GM19463 (cell line): ENCODE data around the gene ANAPC1.
"Not testable (repeated sequence)": the region's sequence is repeated elsewhere in the genome, so short reads cannot be mapped to it uniquely, and the experiment has no call there.

ENCODE experiments used
- ATAC-seq: cut with Tn5 transposase; IDR thresholded peaks from one replicate; pipeline ENCODE4 v1.9.1; 2021; ENCODE audit warnings: mild to moderate bottlenecking, moderate library complexity; ENCODE audit not compliant: unreplicated experiment

Gene ANAPC1, protein sequence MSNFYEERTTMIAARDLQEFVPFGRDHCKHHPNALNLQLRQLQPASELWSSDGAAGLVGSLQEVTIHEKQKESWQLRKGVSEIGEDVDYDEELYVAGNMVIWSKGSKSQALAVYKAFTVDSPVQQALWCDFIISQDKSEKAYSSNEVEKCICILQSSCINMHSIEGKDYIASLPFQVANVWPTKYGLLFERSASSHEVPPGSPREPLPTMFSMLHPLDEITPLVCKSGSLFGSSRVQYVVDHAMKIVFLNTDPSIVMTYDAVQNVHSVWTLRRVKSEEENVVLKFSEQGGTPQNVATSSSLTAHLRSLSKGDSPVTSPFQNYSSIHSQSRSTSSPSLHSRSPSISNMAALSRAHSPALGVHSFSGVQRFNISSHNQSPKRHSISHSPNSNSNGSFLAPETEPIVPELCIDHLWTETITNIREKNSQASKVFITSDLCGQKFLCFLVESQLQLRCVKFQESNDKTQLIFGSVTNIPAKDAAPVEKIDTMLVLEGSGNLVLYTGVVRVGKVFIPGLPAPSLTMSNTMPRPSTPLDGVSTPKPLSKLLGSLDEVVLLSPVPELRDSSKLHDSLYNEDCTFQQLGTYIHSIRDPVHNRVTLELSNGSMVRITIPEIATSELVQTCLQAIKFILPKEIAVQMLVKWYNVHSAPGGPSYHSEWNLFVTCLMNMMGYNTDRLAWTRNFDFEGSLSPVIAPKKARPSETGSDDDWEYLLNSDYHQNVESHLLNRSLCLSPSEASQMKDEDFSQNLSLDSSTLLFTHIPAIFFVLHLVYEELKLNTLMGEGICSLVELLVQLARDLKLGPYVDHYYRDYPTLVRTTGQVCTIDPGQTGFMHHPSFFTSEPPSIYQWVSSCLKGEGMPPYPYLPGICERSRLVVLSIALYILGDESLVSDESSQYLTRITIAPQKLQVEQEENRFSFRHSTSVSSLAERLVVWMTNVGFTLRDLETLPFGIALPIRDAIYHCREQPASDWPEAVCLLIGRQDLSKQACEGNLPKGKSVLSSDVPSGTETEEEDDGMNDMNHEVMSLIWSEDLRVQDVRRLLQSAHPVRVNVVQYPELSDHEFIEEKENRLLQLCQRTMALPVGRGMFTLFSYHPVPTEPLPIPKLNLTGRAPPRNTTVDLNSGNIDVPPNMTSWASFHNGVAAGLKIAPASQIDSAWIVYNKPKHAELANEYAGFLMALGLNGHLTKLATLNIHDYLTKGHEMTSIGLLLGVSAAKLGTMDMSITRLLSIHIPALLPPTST (N-terminal part only)

DNA sequence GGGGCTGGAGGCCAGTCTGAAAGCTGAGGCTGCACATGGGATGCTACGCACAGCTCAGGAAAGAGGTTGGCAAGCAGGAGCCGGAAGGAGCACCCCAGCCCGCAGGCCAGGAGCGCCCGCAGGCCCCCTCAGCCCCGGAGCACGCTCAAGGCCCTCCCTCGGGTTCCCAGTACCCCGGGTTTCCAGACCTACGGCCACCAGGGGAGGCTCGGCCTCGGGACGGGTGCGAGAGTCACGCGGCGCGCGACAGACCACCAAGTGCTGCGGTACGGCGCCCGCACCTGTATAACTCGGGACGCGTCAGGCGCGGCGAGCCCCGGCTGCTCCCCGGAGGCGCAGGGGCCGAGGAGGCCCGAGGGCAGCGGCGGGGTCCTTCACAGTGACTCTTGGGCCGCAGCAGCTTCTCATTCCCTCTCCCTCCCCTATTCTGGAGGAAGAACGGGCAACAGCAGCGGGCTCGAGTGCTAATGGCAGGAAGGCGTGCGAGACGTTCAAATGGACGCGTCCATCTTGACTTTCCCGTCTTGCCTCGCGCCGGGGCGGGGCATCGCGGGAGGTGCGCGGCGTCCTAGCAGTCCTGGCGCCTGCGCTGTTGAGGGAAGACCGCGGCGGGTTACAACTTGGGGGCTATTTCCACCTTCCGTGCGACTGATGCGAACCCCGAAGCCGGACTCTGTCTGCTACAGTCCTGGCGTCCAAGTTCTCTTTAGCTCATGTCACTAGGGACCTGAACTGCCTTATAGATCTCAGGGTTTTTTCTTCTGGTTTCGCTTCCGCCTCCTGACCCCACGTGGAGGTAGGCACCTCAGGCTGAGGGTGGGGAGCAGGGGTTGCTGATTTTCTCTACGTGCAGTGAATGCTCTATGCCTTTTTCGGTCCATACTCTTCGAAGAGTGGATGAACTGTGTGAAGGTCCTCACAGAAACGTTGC lies at the start of gene ANAPC1:
TSS of gene ANAPC1 (minus strand) at position 533 of the 931 bp plus-strand sequence. CDS start 3,368 bp downstream, outside the sequence.
- peak; percentile 88 for ATAC-seq

DNA sequence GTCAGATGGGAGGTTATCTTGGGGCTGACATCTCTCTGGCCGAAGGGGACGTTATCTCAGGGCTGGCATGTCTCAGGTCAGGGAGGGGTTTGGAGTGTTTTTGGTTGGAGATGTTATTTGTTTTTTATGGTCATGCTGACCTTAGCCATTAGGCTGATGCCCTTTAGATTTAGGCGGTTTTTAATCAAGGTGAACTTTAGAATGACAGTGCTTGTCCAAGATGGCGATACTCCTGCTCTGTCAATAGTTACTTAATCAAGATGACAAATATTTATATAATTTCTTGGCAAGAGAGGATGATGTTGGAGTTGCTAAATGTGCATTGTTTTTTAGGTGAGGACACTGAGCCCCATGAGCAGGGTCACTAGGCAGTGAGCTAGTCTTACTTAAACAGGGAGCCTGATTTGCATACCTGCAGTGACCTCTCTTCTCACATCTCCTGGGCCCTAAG lies 48.9 kb upstream of the ANAPC1 start:
- ATAC-seq, result no peak

DNA sequence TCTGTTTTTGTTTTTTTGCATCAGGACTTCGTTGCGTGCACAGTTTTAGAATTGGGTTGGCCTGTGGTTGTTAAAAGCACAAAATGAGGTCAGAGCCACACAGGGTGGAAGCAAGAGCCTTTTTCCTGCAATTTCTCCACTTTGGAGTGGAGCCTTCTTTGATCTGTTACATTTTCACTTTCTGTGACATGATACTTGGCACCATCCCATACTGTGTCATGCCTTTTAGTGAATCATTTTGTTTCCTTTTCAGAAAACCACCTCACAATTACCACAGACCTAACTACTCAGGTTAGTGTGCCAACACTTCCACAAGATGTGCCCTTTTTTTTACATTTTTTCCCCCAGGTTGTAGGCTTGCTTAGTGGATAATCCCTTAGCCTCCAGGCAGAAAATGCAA lies 46.9 kb upstream of the ANAPC1 start:
- no peak for ATAC-seq

DNA sequence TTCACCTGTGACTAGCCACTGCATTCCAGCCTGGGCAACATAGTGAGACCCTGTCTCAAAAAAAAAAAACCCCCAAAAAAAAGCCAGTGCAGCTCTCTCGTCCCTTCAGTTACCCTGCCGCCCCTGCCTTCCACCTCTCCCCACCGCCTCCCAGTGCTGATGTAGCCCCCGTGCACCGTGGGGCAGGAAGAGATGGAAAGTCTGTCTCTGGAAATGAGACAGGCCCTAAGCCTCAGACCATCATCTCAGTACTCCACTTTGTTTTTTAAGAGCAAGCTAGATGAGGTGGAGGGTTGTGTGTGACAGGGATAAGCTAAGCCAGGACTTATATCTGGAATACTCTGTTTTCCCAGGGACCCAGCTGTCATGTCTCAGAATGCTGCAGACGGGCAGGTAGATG lies 46.4 kb upstream of the ANAPC1 start:
- no peak for ATAC-seq

DNA sequence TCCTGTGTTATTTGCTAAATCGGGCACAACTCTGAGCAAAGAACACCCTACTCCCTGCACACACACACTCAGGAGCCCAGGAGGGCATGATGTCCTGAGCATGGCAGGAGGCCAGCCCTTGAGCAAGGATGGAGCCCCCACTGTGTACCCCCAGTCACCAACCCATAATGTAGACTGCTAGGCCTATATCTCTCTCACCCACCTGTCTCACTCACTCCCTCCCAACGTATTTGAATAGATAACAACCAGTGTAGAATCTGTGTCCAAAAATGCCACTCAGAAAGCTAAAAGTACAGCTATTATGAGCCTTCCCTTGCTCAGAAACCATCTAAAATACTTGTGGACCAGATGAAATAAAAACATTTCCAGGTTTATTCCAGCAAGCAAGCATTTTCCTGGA lies 43.7 kb upstream of the ANAPC1 start:
- no peak for ATAC-seq

DNA sequence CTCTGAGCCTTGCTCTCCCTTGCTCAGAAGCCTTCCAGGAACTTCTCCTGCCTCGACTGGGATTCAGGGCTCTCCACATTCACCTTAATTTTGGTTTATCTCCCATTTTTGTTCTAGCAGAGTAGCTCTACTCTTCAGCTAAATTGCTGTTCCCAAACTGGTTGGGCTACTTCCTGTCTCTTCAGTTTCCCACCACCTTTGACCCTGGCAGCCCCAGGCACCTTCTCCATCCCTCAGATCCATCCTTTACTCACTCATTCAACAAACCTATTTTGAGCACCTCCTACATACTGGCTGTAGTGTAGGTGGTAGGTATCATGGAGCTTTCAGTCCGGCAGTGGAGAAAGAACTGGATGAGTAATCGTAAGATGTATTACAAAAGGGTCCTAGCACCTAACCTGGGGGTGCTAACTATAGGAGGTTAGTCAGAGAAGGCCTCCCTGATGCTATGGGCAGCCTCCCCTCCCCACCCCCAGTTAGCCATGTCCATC lies 40.7 kb upstream of the ANAPC1 start:
- ATAC-seq, result no peak

DNA sequence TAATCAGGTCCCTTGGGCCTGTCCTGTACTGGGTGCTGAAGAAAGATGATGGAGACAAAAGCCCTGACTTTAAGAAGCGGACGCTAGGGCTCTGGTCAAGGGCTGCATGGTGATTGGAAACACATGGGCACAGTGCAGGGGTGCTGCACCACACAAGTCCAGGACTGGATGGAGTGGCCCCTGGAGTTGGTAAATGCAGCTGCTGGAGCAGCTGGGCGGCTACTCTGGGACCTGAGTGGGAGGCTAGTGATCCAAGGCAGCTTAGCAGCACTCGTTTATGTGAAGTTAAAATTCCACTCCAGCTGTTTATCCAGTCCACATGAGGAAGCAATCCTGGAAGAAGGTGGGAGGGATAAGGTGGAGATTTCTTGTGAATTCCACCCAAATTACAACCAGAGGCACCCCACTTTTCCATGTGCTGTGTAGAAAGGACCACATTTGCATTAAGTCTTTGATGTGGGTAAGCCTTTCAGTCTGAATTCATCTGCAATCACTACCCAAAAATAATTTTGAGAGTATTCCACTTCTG lies 39.3 kb upstream of the ANAPC1 start:
- no peak for ATAC-seq

DNA sequence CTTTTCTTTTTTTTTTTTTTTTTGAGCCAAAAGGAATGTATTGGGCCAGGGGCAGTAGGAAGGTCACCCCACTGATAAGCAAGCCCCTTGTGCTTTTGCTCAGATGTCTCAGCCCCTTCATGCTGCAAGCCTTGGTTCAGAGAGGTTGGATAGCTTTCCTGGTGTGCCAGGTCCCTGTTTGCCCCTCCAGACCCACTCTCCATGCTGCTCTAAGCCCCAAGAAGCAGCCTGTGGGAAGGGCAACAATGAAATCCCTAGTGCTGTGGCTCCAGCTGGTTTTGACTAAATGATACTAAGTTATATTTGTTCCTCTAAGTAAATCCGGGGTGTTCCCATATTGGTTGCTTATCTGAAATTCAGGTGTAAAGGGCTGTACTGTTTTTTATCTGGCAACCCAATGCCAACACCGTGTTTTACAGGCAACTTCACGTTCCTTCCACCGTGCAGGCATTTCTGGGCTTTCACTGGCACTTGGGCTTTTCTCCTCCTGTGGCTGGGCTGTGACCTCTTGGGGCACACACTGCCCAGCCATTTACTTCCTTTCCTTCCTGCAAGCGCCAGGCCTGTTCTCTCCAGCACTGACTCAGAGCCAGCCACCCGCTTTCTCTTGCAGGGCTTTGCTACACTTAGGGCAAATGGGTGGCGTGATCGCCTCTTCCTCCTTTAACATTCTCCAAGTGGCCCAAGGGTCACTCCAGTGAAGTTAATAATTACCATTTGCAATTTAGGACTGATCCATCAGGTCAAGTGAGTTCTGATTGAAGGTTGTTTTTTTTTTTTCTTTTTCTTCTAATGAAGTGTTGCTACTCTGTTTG lies 36.0 kb upstream of the ANAPC1 start:
- ATAC-seq, result no peak

DNA sequence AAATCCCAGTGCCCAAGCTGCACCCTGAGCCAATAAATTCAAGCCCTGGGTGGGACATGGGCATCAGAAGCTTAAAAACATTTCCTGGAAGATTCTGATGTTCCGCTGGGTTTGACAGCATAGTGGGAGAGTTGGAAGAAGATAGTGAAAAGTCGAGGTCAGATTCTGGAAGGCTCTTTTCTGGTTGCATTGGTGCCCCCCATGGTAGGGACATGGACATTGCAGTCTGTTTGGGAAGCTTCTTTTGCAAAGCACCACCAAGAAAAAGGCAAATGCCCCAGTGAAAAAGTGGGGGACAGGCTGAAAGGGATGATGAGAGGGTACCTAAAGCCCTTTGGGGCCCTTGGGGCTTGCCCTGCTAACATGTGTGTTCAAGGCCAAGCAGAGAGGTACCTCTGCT lies 35.4 kb upstream of the ANAPC1 start:
- no peak for ATAC-seq

DNA sequence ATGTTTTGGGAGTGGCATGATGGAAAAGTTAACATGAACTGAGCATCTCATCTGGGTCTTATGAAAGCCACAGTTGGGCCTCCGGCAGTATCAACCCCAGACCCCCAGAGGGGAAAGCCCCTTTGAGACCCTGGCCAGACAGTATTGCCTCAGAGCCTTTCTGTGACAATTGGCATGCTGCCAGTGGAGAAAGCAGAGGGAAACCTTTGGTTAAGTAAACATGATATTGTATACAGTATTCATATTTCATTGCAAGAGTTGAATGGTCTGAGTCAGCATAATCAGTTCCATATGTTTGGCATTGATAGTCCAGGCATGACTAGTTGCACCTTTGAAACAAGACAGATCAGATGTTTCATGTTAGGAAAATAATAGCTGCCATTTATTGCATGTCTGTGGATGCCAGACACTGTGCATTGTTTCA lies 34.4 kb upstream of the ANAPC1 start:
- ATAC-seq, result no peak

DNA sequence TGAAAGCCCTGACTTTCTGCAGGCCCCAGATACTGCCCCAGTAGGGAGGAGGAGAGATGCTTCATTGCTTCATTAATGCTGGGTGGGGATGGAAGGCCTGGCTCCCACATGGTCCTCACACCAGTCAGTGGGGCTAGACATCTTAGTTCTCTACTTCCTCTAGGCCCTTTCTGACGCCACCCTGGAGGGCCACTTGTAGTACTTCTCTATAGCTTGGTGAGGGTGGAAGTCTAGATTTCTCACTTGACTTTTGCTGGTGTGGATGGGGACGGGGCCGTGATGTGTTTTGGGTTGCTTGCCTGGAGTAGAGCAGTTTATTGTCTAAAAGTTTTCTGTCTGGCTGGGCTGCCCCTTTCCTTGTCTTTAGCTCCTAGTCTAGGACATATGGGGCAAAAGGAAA lies 33.1 kb upstream of the ANAPC1 start:
- no peak for ATAC-seq

DNA sequence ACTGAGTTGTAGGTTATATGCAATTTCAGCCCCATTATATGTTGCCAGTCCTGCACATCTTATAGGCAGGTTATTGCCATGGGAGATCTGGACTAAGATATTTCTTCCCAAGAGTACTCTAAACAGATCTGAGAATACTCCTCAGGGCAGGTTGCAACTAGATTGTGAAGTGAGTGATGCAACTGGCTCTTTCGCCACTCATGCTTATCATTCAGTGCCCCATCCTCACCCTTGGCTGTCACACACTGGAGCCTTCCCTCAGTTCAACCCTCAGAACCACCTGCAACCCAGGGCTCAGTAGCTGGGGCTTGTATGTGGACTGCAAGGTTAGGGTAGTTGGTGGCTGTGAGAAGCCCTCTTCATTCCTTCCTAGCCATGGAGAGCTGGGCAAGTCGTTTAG lies 28.6 kb upstream of the ANAPC1 start:
- no peak for ATAC-seq

DNA sequence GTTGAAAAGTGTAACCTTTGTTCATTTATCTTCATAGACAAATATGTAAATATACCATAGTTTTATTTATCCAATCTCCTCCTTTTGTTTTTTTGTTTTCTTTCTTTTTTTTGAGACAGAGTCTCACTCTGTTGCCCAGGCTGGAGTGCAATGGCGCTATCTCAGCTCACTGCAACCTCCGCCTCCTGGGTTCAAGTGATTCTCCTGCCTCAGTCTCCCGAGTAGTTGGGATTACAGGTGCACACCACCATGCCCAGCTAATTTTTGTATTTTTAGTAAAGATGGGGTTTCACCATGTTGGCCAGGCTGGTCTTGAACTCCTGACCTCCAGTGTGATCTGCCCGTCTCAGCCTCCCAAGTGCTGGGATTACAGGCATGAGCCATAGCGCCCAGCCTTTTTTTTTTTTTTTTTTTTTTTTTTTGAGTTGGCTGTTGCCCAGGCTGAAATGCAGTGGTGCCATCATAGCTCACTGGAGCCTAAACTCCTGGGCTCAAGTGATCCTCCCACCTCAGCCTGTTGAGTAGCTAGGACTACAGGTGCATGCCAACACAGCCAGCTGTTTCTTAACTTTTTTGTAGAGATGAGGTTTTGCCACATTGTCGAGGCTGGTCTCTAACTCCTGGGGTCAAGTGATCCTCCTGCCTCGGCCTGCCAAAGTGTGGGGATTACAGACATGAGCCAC lies 27.4 kb upstream of the ANAPC1 start:
- not testable (repeated sequence) for ATAC-seq

DNA sequence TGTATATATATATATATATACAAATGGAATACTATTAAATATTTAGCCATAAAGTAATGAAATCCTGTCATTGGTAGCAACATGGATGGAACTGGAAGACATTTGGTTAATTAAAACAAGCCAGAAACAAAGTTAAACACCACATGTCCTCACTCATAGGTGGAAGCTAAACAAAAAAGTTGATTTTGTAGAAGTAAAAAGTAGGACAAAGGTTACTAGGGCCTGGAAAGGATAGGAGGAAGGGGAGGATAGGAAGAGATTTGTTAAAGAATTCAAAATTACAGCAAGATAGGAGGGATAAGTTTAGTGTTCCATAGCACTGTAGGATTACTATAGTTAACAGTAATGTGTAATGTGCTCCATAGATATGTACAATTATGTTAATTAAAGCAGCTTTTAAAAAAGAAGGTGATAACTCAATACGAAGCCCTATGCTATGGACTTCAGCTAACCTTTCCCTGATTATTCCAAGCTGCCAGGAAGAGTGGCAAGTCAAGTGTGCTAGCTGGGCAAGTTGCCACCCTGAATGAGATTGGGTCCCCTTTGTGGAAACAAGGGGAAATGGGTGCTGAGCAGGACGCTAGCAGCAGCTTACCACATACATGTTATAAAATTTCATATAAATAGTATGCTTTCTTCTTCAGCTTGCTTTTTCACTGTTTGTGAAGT lies 26.8 kb upstream of the ANAPC1 start:
- no peak for ATAC-seq

DNA sequence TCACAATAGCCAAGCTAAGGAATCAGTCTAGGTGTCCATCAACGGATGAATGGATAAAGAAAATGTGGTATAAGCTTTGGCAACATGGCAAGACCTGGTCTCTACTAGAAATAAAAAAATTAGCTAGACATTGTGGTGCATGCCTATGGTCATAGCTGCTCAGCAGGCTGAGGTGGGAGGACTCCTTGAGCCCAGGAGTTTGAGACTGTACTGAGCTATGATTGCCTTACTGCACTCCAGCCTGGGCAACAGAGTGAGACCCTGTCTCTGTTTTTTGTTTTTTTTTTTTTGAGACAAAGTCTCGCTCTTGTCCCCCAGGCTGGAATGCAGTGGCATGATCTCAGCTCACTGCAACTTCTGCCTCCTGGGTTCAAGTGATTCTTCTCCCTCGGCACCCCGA lies 26.0 kb upstream of the ANAPC1 start:
- ATAC-seq, result not testable (repeated sequence)

DNA sequence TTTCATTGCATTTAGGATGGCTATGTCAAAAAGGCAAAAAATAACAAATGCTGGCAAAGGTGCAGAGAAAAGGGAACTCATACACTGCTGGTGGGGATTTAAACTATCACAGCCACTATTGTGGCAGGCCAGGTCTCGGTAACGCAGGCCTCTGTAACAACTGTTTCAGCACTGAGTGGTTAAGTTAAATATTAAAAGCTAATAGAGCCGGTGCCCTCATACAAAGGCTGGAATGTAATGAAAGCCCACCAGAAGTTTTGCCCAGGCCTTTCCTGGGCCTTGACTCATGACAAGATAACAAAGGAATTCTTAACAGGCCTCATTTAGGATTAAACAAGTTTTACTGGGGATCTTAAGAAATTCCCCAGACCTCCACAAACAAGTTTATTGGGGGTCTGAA lies 25.1 kb upstream of the ANAPC1 start:
- ATAC-seq, result no peak

DNA sequence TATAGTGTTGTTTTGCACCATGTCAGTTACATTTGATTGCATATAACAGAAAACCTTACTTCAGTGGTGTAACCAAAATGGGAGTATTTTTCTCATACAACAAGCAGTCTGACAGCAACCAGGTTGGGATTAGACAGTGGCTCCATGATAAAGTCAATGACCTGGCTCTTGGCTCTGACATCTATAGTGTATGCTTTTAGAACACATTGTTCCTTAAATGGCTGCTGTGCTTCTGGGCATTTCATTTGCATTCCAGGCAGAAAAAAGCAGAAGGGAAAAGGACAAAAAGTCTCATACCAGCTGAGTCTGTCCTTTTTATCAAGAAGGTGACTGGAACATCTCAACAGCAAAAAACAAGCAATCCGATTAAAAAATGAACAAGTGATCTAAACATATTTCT lies 24.6 kb upstream of the ANAPC1 start:
- no peak for ATAC-seq
